Coronary artery (tissue), 2 donors: ENCODE measurements around the gene FASTKD3.

Source experiments
- DNase-seq: peaks from one replicate; pipeline ENCODE4 v3.0.0-alpha.2; 2017; ENCODE audit warnings: low spot score
- H3K27ac ChIP-seq, 2 donors: fragments of 200-600 bp; sonication (generic); one replicate each; pipeline ENCODE4 v1.5.1; 2016 to 2019
- H3K4me3 ChIP-seq: fragments of 200-600 bp; sonication (generic); 2 replicates; pipeline ENCODE4 v1.5.1; 2016; ENCODE audit warnings: mild to moderate bottlenecking, moderate library complexity
- CTCF ChIP-seq: fragments of 200-600 bp; sonication (generic); IDR thresholded peaks from one replicate; pipeline ENCODE4 v1.5.1; 2019; ENCODE audit warnings: antibody characterized with exemption

The FASTKD3 gene

DNA sequence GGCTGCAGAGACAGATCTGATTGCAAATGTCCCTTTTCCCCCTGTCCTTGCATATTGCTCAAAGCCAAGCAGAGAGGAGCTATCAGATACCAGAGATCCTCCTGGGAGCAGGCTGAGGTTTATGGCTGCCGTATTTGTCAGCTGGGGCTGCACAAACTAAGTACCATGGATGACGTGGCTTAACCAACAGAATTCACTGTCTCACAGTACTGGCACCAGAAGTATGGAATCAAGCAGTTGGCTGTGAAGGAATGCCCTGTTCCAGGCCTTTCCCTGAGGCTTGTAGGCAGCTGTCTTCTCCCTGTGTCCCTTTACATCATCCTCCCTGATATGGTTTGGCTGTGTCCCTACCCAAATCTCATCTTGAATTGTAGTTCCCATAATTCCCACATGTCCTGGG, 20.5 kb downstream of the FASTKD3 start:
- DNase-seq = no peak
- Histone ChIP-seq H3K27ac (no peak overlapping the region), H3K4me3 (no peak overlapping the region)
- no peak for TF ChIP-seq CTCF

- no peak for TF ChIP-seq CTCF
- DNase-seq = no peak
- Histone ChIP-seq H3K4me3 (no peak overlapping the region), H3K27ac (no peak overlapping the region)
Measured at GRCh38 chr5:7846327-7846726, 22.5 kb downstream of the FASTKD3 start.

DNA sequence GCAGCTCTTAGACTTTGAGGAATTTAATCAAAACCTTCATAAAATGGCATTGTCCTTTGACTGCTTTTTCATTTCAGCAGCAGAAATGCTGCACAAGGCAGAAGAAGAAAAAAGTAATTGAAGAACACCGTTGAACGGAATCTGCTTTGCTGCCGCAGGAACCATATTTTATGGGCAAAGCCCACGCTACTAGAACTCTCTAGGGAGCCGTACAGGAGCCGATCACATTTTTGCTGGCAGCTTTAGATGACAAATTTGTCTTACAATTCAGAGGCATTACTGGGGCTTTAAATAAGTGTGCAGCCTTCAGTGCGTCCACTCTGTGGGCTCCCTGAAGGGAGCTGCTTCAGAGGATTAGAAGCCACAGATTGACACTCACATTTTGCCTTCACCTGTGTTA, 23.3 kb downstream of the FASTKD3 start:
- no peak for TF ChIP-seq CTCF
- DNase-seq = no peak
- Histone ChIP-seq H3K27ac (no peak overlapping the region), H3K4me3 (no peak overlapping the region)

- no peak for DNase-seq
- TF ChIP-seq CTCF = no peak
- Histone ChIP-seq H3K27ac (no peak overlapping the region), H3K4me3 (no peak overlapping the region)
Measured at GRCh38 chr5:7844901-7845300, 23.9 kb downstream of the FASTKD3 start.

GRCh38 chr5:7842531-7842930, 26.3 kb downstream of the FASTKD3 start:
- no peak for TF ChIP-seq CTCF
- Histone ChIP-seq H3K4me3 (no peak overlapping the region), H3K27ac (no peak overlapping the region)
- no peak for DNase-seq

- H3K4me3 ChIP-seq = no peak overlapping the region
- TF ChIP-seq CTCF = no peak
- no peak overlapping the region for H3K27ac ChIP-seq
- no peak for DNase-seq
Measured at GRCh38 chr5:7837403-7837802, 31.4 kb downstream of the FASTKD3 start.

DNA sequence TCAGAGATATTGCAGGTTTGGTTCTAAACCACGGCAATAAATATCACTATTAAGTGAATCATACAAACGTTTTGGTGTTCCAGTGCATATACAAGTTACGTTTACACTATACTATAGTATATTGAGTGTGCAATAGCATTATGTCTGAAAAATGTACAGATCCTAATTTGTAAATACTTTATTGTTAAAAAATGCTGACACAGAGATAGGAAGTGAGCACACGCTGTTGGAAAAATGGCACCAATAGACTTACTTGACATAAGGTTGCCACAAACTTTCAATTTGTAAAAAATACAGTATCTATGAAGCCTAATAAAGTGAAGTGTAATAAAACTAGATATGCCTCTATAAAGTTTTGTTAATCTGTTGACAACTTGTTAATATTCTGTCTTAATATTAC, 33.8 kb downstream of the FASTKD3 start:
- no peak for DNase-seq
- Histone ChIP-seq H3K27ac (no peak overlapping the region), H3K4me3 (no peak overlapping the region)
- TF ChIP-seq CTCF = no peak
